K562 (cell line): Measurements from ENCODE around the gene ASIC1. TPM values are rescaled to one million over a fixed set of nuclear protein-coding genes. Genes with fewer than 3 reads are reported as not detected.

Experiments used
- ADNP ChIP-seq: fragments of 200-800 bp; sonication (Bioruptor generic); IDR thresholded peaks from 2 replicates; pipeline ENCODE4 v1.6.1; 2016; ENCODE audit warnings: missing genetic modification characterization, missing compliant biosample characterization
- ATF7 ChIP-seq: fragments of 450-650 bp; IDR thresholded peaks from 2 replicates; pipeline ENCODE4 v1.7.1; 2014; ENCODE audit warnings: mild to moderate bottlenecking, moderate library complexity
- CBX3 ChIP-seq, 2 experiments: IDR thresholded peaks; 1 replicate in 1 of 2; 2 replicates in 1 of 2; pipeline ENCODE4 v1.6.1; 2012; ENCODE audit warnings: inconsistent platforms in 2 of 2, low read length in 2 of 2, borderline replicate concordance in 1 of 2, control low read depth in 1 of 2
- DPF2 ChIP-seq: fragments of 450-650 bp; IDR thresholded peaks from 2 replicates; pipeline ENCODE4 v1.6.1; 2016
- EGR1 ChIP-seq: fragments of 450-650 bp; conservative IDR thresholded peaks from 2 replicates; pipeline ENCODE4 v1.6.1; 2017; ENCODE audit warnings: mild to moderate bottlenecking
- EHMT2 ChIP-seq: fragments of 450-650 bp; IDR thresholded peaks from 2 replicates; pipeline ENCODE4 v1.6.1; 2018; ENCODE audit warnings: antibody characterized with exemption
- ELF2 ChIP-seq: fragments of 250-450 bp; sonication (Bioruptor Pico); IDR thresholded peaks from 2 replicates; pipeline ENCODE4 v1.5.0; 2021; ENCODE audit warnings: mild to moderate bottlenecking
- GATAD2A ChIP-seq: fragments of 450-650 bp; IDR thresholded peaks from 2 replicates; pipeline ENCODE4 v1.6.1; 2017
- HCFC1 ChIP-seq: IDR thresholded peaks from 2 replicates; pipeline ENCODE4 v1.6.1; 2012; ENCODE audit warnings: low read depth, low read length, improper control_type of control experiment
- JUNB ChIP-seq: fragments of 450-650 bp; formaldehyde crosslinking; conservative IDR thresholded peaks from 2 replicates; pipeline ENCODE4 v1.4.0; 2020; ENCODE audit warnings: mild to moderate bottlenecking
- KLF16 ChIP-seq: IDR thresholded peaks from 2 replicates; pipeline ENCODE4 v1.6.1; 2016; ENCODE audit warnings: antibody characterized with exemption
- LEF1 ChIP-seq: fragments of 450-650 bp; IDR thresholded peaks from 2 replicates; pipeline ENCODE4 v1.6.1; 2016; ENCODE audit warnings: mild to moderate bottlenecking
- MTA1 ChIP-seq: fragments of 450-650 bp; IDR thresholded peaks from 2 replicates; pipeline ENCODE4 v1.6.1; 2017; ENCODE audit warnings: borderline replicate concordance
- NCOA2 ChIP-seq, 2 experiments: fragments of 450-650 bp; IDR thresholded peaks; 2 replicates each; pipeline ENCODE4 v1.6.1; 2018; ENCODE audit warnings: mild to moderate bottlenecking in 2 of 2, moderate library complexity in 1 of 2; ENCODE audit not compliant: partially characterized antibody in 2 of 2
- NFE2 ChIP-seq: IDR thresholded peaks from 2 replicates; pipeline ENCODE4 v1.6.1; 2014; ENCODE audit warnings: antibody characterized with exemption, low read depth
- NFE2L1 ChIP-seq: fragments of 450-650 bp; IDR thresholded peaks from 2 replicates; pipeline ENCODE4 v1.6.1; 2016; ENCODE audit warnings: missing genetic modification characterization, low read depth, mild to moderate bottlenecking, missing compliant biosample characterization, moderate library complexity, borderline replicate concordance
- NR1H2 ChIP-seq: sonication (generic); formaldehyde crosslinking; IDR thresholded peaks from 2 replicates; pipeline ENCODE4 v1.4.0; 2020; ENCODE audit warnings: mild to moderate bottlenecking, missing genetic modification reagents
- NRF1 ChIP-seq, 2 experiments: fragments of 450-650 bp; IDR thresholded peaks in 1 of 2; conservative IDR thresholded peaks in 1 of 2; 2 replicates each; pipeline ENCODE4 v1.6.1; 2014; ENCODE audit warnings: mild to moderate bottlenecking in 2 of 2
- SPI1 ChIP-seq: IDR thresholded peaks from 2 replicates; pipeline ENCODE4 v1.6.1; 2011; ENCODE audit warnings: low read depth, low read length, control low read depth, borderline replicate concordance
- SREBF1 ChIP-seq: fragments of 150-350 bp; IDR thresholded peaks from 2 replicates; pipeline ENCODE4 v1.6.1; 2014; ENCODE audit warnings: antibody characterized with exemption, low read depth, low read length, borderline replicate concordance
- SUPT5H ChIP-seq: fragments of 450-650 bp; IDR thresholded peaks from 2 replicates; pipeline ENCODE4 v1.6.1; 2016
- TBL1XR1 ChIP-seq, 2 experiments: IDR thresholded peaks; 2 replicates each; pipeline ENCODE4 v1.6.1; 2012; ENCODE audit warnings: improper control_type of control experiment in 2 of 2, low read length in 2 of 2, mild to moderate bottlenecking in 1 of 2
- TEAD2 ChIP-seq: fragments of 450-650 bp; IDR thresholded peaks from 2 replicates; pipeline ENCODE4 v1.6.1; 2016; ENCODE audit warnings: missing genetic modification characterization, control low read depth, missing compliant biosample characterization
- WHSC1 ChIP-seq: IDR thresholded peaks from one replicate; pipeline ENCODE4 v1.6.1; 2012; ENCODE audit warnings: low read length, control low read depth, inconsistent platforms
- XRCC5 ChIP-seq: fragments of 200-400 bp; formaldehyde crosslinking; IDR thresholded peaks from 2 replicates; pipeline ENCODE4 v1.6.1; 2017; ENCODE audit warnings: low read depth, mild to moderate bottlenecking, low read length
- YY1 ChIP-seq, 3 experiments: IDR thresholded peaks; 2 replicates each; pipeline ENCODE4 v1.6.1; 2011; ENCODE audit warnings: low read length in 2 of 3, mild to moderate bottlenecking in 2 of 3, moderate library complexity in 2 of 3, borderline replicate concordance in 1 of 3, control low read depth in 1 of 3, low read depth in 1 of 3; ENCODE audit not compliant: insufficient read depth in 3 of 3, insufficient replicate concordance in 2 of 3, control insufficient read depth in 1 of 3, insufficient read length in 1 of 3; ENCODE audit errors: extremely low read depth in 1 of 3
- ZEB2 ChIP-seq: fragments of 450-650 bp; IDR thresholded peaks from 2 replicates; pipeline ENCODE4 v1.6.1; 2016
- ZKSCAN1 ChIP-seq: fragments of 150-350 bp; IDR thresholded peaks from 2 replicates; pipeline ENCODE4 v1.6.1; 2016; ENCODE audit warnings: low read depth, low read length
- ZNF41 ChIP-seq: fragments of 250-450 bp; sonication (Bioruptor Pico); conservative IDR thresholded peaks from 2 replicates; pipeline ENCODE4 v1.4.0; 2020; ENCODE audit warnings: mild to moderate bottlenecking
- ZNF436 ChIP-seq: fragments of 250-450, 450-650 bp; sonication (Bioruptor Pico); formaldehyde crosslinking; IDR thresholded peaks from 2 replicates; pipeline ENCODE4 v1.7.0; 2020; ENCODE audit warnings: mild to moderate bottlenecking
- ZNF79 ChIP-seq: fragments of 250-450 bp; sonication (Bioruptor Pico); IDR thresholded peaks from 2 replicates; pipeline ENCODE4 v1.4.0; 2020; ENCODE audit warnings: low read depth, mild to moderate bottlenecking, moderate library complexity
- ZZZ3 ChIP-seq: fragments of 450-650 bp; IDR thresholded peaks from 2 replicates; pipeline ENCODE4 v1.6.1; 2016; ENCODE audit warnings: antibody characterized with exemption, mild to moderate bottlenecking, moderate library complexity
- polyA plus RNA-seq, 8 experiments: library from polyadenylated mRNA; depleted of rRNA in 4 of 8; stranded (reverse) in 5 of 8; unstranded in 3 of 8; fragments of >200 nt; fragmentation: Nextera tagmentation in 2 of 8; fragmentation: Illumina TruSeq in 1 of 8; extraction: Ambion mirVana in 2 of 8; extraction: Trizol in 1 of 8; gene quantifications; 2 replicates each; pipeline versions ENCODE4 v1.2.1 to v1.2.3, GENCODE V29; 2011 to 2014; ENCODE audit warnings: inconsistent platforms in 1 of 8, missing spikeins in 1 of 8
- total RNA-seq, 7 experiments: library from RNA; depleted of rRNA in 6 of 7; stranded (reverse); fragments of >200 nt in 6 of 7; fragmentation: Illumina TruSeq in 2 of 7; extraction: Trizol in 2 of 7; gene quantifications; 2 replicates each; pipeline versions ENCODE4 v1.2.1 to v1.2.3, GENCODE V29; 2011 to 2021; ENCODE audit warnings: low replicate concordance in 1 of 7

ASIC1 gene
- total and polyA plus RNA-seq, 9 of the 15 experiments (the other 6 are each of a cell fraction or from before 2014, with no cell fraction given), result 0.01 to 1.7 (median 0.45) TPM

DNA sequence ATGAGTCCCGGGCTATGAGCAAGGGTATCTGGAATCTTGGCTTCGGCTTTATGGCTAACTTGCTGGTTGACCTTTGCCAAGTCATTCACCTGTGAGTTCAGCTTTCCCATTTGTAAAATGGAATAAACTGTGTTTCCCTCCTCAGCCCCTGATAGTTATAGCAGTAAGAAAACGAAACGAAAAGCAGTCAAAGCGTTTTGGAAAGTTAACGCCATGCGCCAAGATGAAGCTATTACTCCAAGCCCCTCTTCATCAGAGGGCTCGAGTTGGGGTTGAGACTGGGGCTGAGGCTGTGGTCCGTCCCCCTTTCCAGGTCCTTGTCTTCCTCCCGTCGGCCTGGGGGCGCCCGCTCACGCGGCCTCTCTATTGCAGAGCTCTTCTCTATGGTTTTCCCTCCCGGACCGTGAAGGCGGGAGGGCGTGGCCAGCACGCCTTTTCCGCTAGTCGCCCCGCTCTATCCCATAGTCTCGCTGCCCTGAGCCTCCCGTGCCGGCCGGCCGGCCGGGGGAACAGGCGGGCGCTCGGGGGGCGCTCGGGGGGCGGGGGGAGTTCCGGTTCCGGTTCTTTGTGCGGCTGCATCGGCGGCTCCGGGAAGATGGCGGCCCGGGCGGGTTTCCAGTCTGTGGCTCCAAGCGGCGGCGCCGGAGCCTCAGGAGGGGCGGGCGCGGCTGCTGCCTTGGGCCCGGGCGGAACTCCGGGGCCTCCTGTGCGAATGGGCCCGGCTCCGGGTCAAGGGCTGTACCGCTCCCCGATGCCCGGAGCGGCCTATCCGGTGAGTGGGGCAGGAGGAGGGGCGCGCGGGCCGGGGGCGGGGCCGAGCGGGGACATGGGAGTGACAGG lies 27.6 kb downstream of the ASIC1 start, which contains the start of gene SMARCD1 (continued):
- TF ChIP-seq NRF1 (conservative IDR thresholded peaks at IDR 0.05 in 1 of 2, IDR thresholded peaks at IDR 0.05 in 1 of 2) (0 out of 4 replicates have a peak, but pooled peaks of 1 of the 2 experiments have one; percentile 27), YY1 (IDR thresholded peaks at IDR 0.05; ENCODE audit: borderline replicate concordance in 1 of 3, control insufficient read depth in 1 of 3, extremely low read depth in 1 of 3, insufficient read depth in 3 of 3, insufficient read length in 1 of 3, insufficient replicate concordance in 2 of 3, low read depth in 1 of 3, low read length in 2 of 3) (peak; percentile 49 to 89 (median 86)), EHMT2 (0 out of 2 replicates have a peak, but pooled peaks have one; percentile 35), CBX3 (IDR thresholded peaks at IDR 0.05; ENCODE audit: borderline replicate concordance in 1 of 2, low read length in 2 of 2) (peak in 1 of 2 experiments; percentile 60; a peak in 1 of 3 replicates), MTA1 (0 out of 2 replicates have a peak, but pooled peaks have one; percentile 38), SPI1 (0 out of 2 replicates have a peak, but pooled peaks have one; percentile 11), NFE2L1 (tag) (no peak), SREBF1 (no peak), ZEB2 (0 out of 2 replicates have a peak, but pooled peaks have one; percentile 36), ADNP (tag) (no peak), EGR1 (no peak), NR1H2 (CRISPR knock-in tag) (no peak), WHSC1 (no peak), TEAD2 (tag) (no peak), ZZZ3 (0 out of 2 replicates have a peak, but pooled peaks have one; percentile 70), ATF7 (peak; percentile 50; the same call in 1 of the 2 replicates), SUPT5H (peak; percentile 48; the same call in 1 of the 2 replicates), ELF2 (no peak), TBL1XR1 (IDR thresholded peaks at IDR 0.05; ENCODE audit: low read length in 2 of 2) (no peak), HCFC1 (peak; percentile 79), NFE2 (peak; percentile 69), DPF2 (peak; percentile 55; the same call in 1 of the 2 replicates), JUNB (CRISPR knock-in tag) (no peak), GATAD2A (peak; percentile 61; the same call in 1 of the 2 replicates), ZKSCAN1 (no peak), ZNF436 (CRISPR knock-in tag) (no peak), KLF16 (no peak), XRCC5 (0 out of 2 replicates have a peak, but pooled peaks have one; percentile 58), NCOA2 (IDR thresholded peaks at IDR 0.05; ENCODE audit: partially characterized antibody in 2 of 2) (no peak), ZNF79 (no peak), LEF1 (no peak), ZNF41 (no peak)
